Tibial artery (tissue), 4 donors: ENCODE results near the gene TASOR.

ENCODE experiments used
- DNase-seq, 2 donors: peaks; one replicate each; pipeline ENCODE4 v3.0.0-alpha.2; 2019
- H3K27ac ChIP-seq, 2 donors: fragments of 200-600 bp; sonication (generic) in 1 of 2; 1 replicate in 1 of 2; 2 replicates in 1 of 2; pipeline ENCODE4 v1.5.1; 2018 to 2019; ENCODE audit warnings: mild to moderate bottlenecking in 1 of 2
- H3K27me3 ChIP-seq, 2 donors: fragments of 200-600 bp; sonication (generic) in 1 of 2; one replicate each; pipeline versions ENCODE4 v1.5.1 to v1.6.0; 2016 to 2019
- H3K36me3 ChIP-seq, 3 donors: fragments of 200-600 bp; sonication (generic) in 2 of 3; one replicate each; pipeline ENCODE4 v1.5.1; 2016 to 2019; ENCODE audit warnings: mild to moderate bottlenecking in 2 of 3
- H3K4me1 ChIP-seq, 4 donors: fragments of 200-600 bp; sonication (generic) in 2 of 4; 1 replicate in 3 of 4; 2 replicates in 1 of 4; pipeline ENCODE4 v1.5.1; 2016 to 2019
- H3K4me3 ChIP-seq, 2 donors: fragments of 200-600 bp; sonication (generic) in 1 of 2; 1 replicate in 1 of 2; 2 replicates in 1 of 2; pipeline ENCODE4 v1.5.1; 2018 to 2019; ENCODE audit warnings: mild to moderate bottlenecking in 2 of 2
- H3K9me3 ChIP-seq, 3 donors: fragments of 200-600 bp; sonication (generic) in 1 of 3; one replicate each; pipeline ENCODE4 v1.5.1; 2016 to 2019
- intact Hi-C: fragments of 100-400 bp; cut with DNase I; formaldehyde crosslinking; loops from one replicate; pipeline ENCODE4 v1.15.0; 2023; ENCODE audit warnings: low total_unique reads
- TF ChIP-seq, protein P1 (sequence below), 2 experiments: fragments of 200-600 bp in 1 of 2; fragments of 450-650 bp in 1 of 2; IDR thresholded peaks; one replicate each; pipeline ENCODE4 v1.5.1; 2017 to 2019; ENCODE audit warnings: antibody characterized with exemption in 2 of 2, mild to moderate bottlenecking in 1 of 2, moderate library complexity in 1 of 2

TASOR gene

DNA sequence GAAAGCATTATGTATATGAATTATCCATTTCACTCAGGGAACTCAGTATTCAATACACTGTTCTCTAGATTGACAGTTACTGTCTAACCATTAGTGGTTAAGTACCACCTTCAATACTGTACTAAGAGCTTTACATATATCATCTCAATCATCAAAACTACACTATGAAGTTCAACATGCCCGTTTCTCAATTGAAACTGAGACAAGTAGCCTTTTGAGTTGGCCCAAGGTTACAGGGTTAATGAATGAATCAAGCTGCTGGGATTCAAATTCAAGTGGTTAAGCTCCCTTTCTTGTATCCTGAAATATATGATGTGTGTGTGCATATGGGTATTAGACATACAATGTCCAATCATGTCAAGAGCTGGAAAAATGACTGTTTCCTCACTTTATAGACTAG lies 5.8 kb downstream of the TASOR start:
- intact Hi-C loops = no loop called here
- H3K9me3 ChIP-seq = no peaks in the 10 kb centered on the region
- peaks cover 0 to 32% (median 22%) of the 10 kb centered on the region in 4 donors for H3K4me1 ChIP-seq
- H3K4me3 ChIP-seq = no peak overlapping the region
- TF ChIP-seq, protein P1, sequence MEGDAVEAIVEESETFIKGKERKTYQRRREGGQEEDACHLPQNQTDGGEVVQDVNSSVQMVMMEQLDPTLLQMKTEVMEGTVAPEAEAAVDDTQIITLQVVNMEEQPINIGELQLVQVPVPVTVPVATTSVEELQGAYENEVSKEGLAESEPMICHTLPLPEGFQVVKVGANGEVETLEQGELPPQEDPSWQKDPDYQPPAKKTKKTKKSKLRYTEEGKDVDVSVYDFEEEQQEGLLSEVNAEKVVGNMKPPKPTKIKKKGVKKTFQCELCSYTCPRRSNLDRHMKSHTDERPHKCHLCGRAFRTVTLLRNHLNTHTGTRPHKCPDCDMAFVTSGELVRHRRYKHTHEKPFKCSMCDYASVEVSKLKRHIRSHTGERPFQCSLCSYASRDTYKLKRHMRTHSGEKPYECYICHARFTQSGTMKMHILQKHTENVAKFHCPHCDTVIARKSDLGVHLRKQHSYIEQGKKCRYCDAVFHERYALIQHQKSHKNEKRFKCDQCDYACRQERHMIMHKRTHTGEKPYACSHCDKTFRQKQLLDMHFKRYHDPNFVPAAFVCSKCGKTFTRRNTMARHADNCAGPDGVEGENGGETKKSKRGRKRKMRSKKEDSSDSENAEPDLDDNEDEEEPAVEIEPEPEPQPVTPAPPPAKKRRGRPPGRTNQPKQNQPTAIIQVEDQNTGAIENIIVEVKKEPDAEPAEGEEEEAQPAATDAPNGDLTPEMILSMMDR (IDR thresholded peaks at IDR 0.05) = no peak
- peaks cover 0 to 10% (median 0%) of the 10 kb centered on the region in 3 donors for H3K36me3 ChIP-seq
- H3K27ac ChIP-seq = no peak overlapping the region
- no peaks in the 10 kb centered on the region for H3K27me3 ChIP-seq
- no peak for DNase-seq

DNA sequence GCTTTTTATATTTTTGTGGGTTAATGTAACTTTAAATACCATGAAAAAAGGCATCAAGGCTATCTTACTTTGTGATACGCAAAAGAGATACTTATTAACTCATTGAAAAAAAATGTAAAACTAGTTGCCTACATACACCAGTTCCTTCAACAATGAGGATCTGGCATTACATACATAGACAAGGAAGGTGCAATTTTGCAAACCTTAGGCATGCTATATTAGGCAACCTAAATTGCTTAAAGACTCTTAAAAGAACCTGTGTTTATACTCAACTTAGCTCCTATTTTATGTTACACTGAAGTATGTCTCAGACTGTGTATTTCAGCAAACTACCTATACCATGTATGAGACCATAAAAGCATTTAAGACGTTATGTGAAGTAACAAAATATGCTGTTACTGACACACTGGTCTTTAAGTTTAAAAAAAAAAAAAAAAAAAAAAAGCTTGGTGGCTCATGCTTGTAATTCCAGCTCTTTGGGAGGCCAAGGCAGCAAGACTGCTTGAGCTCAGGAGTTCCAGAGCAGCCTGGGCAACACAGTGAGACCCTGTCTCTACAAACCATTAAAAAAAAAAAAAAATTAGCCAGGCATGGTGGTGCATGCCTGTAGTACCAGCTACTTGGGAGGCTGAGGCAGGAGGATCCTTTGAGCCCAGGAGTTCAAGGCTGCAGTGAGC lies 9.1 kb downstream of the TASOR start:
- TF ChIP-seq, protein P1 (IDR thresholded peaks at IDR 0.05) = no peak
- H3K27me3 ChIP-seq = no peaks in the 10 kb centered on the region
- H3K9me3 ChIP-seq = no peaks in the 10 kb centered on the region
- DNase-seq = no peak
- intact Hi-C loops = no loop called here
- H3K36me3 ChIP-seq = peaks cover 8 to 40% (median 25%) of the 10 kb centered on the region in 3 donors
- peaks cover 0 to 10% (median 2%) of the 10 kb centered on the region in 4 donors for H3K4me1 ChIP-seq
- no peak overlapping the region for H3K4me3 ChIP-seq
- H3K27ac ChIP-seq = no peak overlapping the region

- no peaks in the 10 kb centered on the region for H3K9me3 ChIP-seq
- no peaks in the 10 kb centered on the region for H3K4me1 ChIP-seq
- peaks cover 66 to 94% (median 67%) of the 10 kb centered on the region in 3 donors for H3K36me3 ChIP-seq
- no peak overlapping the region for H3K27ac ChIP-seq
- no peak for DNase-seq
- TF ChIP-seq, protein P1 (IDR thresholded peaks at IDR 0.05) = no peak
- H3K27me3 ChIP-seq = no peaks in the 10 kb centered on the region
- intact Hi-C loops = no loop called here
- H3K4me3 ChIP-seq = no peak overlapping the region
These were observed 15.0 kb downstream of the TASOR start for GRCh38 chr3:56667973-56668579.

DNA sequence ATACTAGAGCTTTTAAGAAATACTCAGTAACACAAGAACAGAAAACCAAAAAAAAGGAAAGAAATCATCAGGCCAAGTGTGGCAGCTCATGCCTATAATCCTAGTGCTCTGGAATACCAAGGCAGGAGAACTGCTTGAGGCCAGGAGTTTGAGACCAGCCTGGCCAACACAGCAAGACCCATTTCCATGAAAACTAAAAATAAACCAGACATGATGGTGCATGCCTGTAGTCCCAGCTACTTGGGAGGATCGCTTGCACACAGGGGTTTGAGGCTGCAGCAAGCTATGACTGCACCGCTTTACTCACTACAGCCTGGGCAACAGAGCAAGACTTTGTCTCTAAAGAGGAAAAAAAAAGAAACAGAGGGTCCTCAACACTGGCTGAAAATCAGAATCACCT lies 18.2 kb downstream of the TASOR start:
- H3K27ac ChIP-seq = no peak overlapping the region
- H3K4me1 ChIP-seq = no peaks in the 10 kb centered on the region
- no peaks in the 10 kb centered on the region for H3K27me3 ChIP-seq
- TF ChIP-seq, protein P1 (IDR thresholded peaks at IDR 0.05) = no peak
- no peak overlapping the region for H3K4me3 ChIP-seq
- no peaks in the 10 kb centered on the region for H3K9me3 ChIP-seq
- intact Hi-C loops = no loop called here
- H3K36me3 ChIP-seq = peaks cover 80 to 99% (median 99%) of the 10 kb centered on the region in 3 donors
- DNase-seq = no peak

DNA sequence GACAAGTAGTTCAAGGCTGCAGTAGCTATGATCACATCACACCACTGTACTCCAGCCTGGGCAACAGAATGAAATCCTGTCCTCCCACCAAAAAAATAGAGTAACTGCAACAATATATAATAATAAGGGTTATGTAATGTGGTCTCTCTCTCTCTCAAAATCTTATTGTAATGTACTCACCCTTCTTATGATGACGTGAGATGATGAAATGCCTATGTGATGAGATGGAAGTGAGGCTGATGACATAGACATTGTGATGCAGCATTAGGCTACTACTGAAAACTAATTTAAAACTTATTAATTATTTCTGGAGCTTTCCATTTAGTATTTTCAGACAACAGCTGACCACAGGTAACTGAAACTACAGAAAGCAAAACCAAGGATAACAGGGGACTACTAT lies 27.4 kb downstream of the TASOR start:
- Histone ChIP-seq H3K4me3 (no peak overlapping the region), H3K27me3 (no peaks in the 10 kb centered on the region), H3K4me1 (peaks cover 0 to 4% (median 0%) of the 10 kb centered on the region in 4 donors), H3K27ac (no peak overlapping the region), H3K36me3 (peaks cover 40 to 86% (median 85%) of the 10 kb centered on the region in 3 donors), H3K9me3 (no peaks in the 10 kb centered on the region)
- TF ChIP-seq, protein P1 (IDR thresholded peaks at IDR 0.05) = no peak
- no peak for DNase-seq
- intact Hi-C loops = no loop called here
